HepG2 (cell line): ENCODE data around the gene HDGF. TPM values are rescaled to one million over a fixed set of nuclear protein-coding genes. Genes with fewer than 3 reads are reported as not detected.
A peak's percentile ranks its signal among the peaks of the same experiment; 100 is the strongest.

Experiments
- DDIT3 ChIP-seq: sonication (generic); formaldehyde crosslinking; IDR thresholded peaks from 2 replicates; pipeline ENCODE4 v1.4.0; 2020; ENCODE audit warnings: mild to moderate bottlenecking, missing genetic modification reagents
- HMGXB4 ChIP-seq, 2 experiments: sonication (generic) in 1 of 2; formaldehyde crosslinking in 1 of 2; IDR thresholded peaks; 2 replicates each; pipeline versions ENCODE4 v1.4.0 to v1.6.1; 2018 to 2020; ENCODE audit warnings: missing genetic modification reagents in 2 of 2, borderline replicate concordance in 1 of 2, low read depth in 1 of 2, mild to moderate bottlenecking in 1 of 2, missing biosample characterization in 1 of 2
- HOXA3 ChIP-seq: sonication (generic); formaldehyde crosslinking; IDR thresholded peaks from 2 replicates; pipeline ENCODE4 v1.5.0; 2020; ENCODE audit warnings: missing genetic modification reagents
- HOXA5 ChIP-seq: sonication (generic); formaldehyde crosslinking; IDR thresholded peaks from 2 replicates; pipeline ENCODE4 v1.4.0; 2020; ENCODE audit warnings: missing genetic modification reagents
- KDM5A ChIP-seq: fragments of 200-600 bp; sonication (generic); IDR thresholded peaks from 2 replicates; pipeline ENCODE4 v1.7.0; 2018; ENCODE audit warnings: antibody characterized with exemption, mild to moderate bottlenecking, low read length, borderline replicate concordance
- MTA1 ChIP-seq: sonication (generic); formaldehyde crosslinking; IDR thresholded peaks from 2 replicates; pipeline ENCODE4 v1.4.0; 2020; ENCODE audit warnings: missing genetic modification reagents, mild to moderate bottlenecking, borderline replicate concordance
- NONO ChIP-seq, 2 experiments: fragments of 450-650 bp in 1 of 2; sonication (generic) in 1 of 2; formaldehyde crosslinking in 1 of 2; IDR thresholded peaks in 1 of 2; conservative IDR thresholded peaks in 1 of 2; 2 replicates each; pipeline versions ENCODE4 v1.6.1 to v1.8.0; 2017 to 2022; ENCODE audit warnings: mild to moderate bottlenecking in 1 of 2, missing genetic modification reagents in 1 of 2, moderate library complexity in 1 of 2
- NR2C2 ChIP-seq: sonication (generic); formaldehyde crosslinking; IDR thresholded peaks from 2 replicates; pipeline ENCODE4 v1.4.0; 2020; ENCODE audit warnings: missing genetic modification reagents, mild to moderate bottlenecking, moderate library complexity, borderline replicate concordance
- RBM39 ChIP-seq: fragments of 200-400 bp; formaldehyde crosslinking; IDR thresholded peaks from one replicate; pipeline ENCODE4 v1.6.1; 2018; ENCODE audit warnings: antibody characterized with exemption, mild to moderate bottlenecking, low read depth, low read length; ENCODE audit not compliant: poor library complexity, severe bottlenecking
- SP4 ChIP-seq: sonication (generic); formaldehyde crosslinking; IDR thresholded peaks from 2 replicates; pipeline ENCODE4 v1.8.1; 2023; ENCODE audit warnings: mild to moderate bottlenecking, missing genetic modification reagents
- SSRP1 ChIP-seq: IDR thresholded peaks from 2 replicates; pipeline ENCODE4 v1.6.1; 2016; ENCODE audit warnings: control low read depth
- TEAD3 ChIP-seq: optimal IDR thresholded peaks from 2 replicates; pipeline ENCODE3; 2016; ENCODE audit warnings: borderline replicate concordance
- THAP11 ChIP-seq: IDR thresholded peaks from 2 replicates; pipeline ENCODE4 v1.6.1; 2016; ENCODE audit warnings: missing biosample characterization, missing genetic modification reagents
- ZC3H4 ChIP-seq: sonication (generic); formaldehyde crosslinking; IDR thresholded peaks from 2 replicates; pipeline ENCODE4 v1.4.0; 2020; ENCODE audit warnings: missing genetic modification reagents, borderline replicate concordance
- ZFY ChIP-seq: sonication (generic); formaldehyde crosslinking; IDR thresholded peaks from 2 replicates; pipeline ENCODE4 v1.4.0; 2020; ENCODE audit warnings: missing genetic modification reagents
- ZKSCAN8 ChIP-seq: IDR thresholded peaks from 2 replicates; pipeline ENCODE4 v1.6.1; 2016; ENCODE audit warnings: borderline replicate concordance, missing genetic modification reagents, missing compliant biosample characterization
- ZNF205 ChIP-seq: IDR thresholded peaks from 2 replicates; pipeline ENCODE4 v1.6.1; 2018; ENCODE audit warnings: missing biosample characterization, missing genetic modification reagents
- ZNF350 ChIP-seq: sonication (generic); formaldehyde crosslinking; IDR thresholded peaks from 2 replicates; pipeline ENCODE4 v1.4.0; 2020; ENCODE audit warnings: mild to moderate bottlenecking, low read depth, missing genetic modification reagents, borderline replicate concordance
- polyA plus RNA-seq, 8 experiments: library from polyadenylated mRNA; depleted of rRNA in 3 of 8; stranded (reverse) in 7 of 8; unstranded in 1 of 8; fragments of >200 nt; fragmentation: Illumina TruSeq in 4 of 8; extraction: Trizol in 4 of 8; gene quantifications; 2 replicates each; pipeline versions ENCODE4 v1.2.1 to v1.2.3, GENCODE V29; 2011 to 2016; ENCODE audit warnings: low read depth in 4 of 8, missing spikeins in 1 of 8, mixed read lengths in 1 of 8; ENCODE audit not compliant: insufficient read depth in 1 of 8
- total RNA-seq, 5 experiments: library from RNA; depleted of rRNA; stranded (reverse); fragments of >200 nt; fragmentation: Illumina TruSeq; extraction: Trizol; gene quantifications; 2 replicates each; pipeline ENCODE4 v1.2.3, GENCODE V29; 2016; ENCODE audit warnings: low read depth in 1 of 5
- TF ChIP-seq, protein P1 (sequence below): sonication (generic); formaldehyde crosslinking; conservative IDR thresholded peaks from 2 replicates; pipeline ENCODE4 v1.8.0; 2022; ENCODE audit warnings: missing genetic modification reagents
- TF ChIP-seq, protein P2 (sequence below): sonication (generic); formaldehyde crosslinking; IDR thresholded peaks from 2 replicates; pipeline ENCODE4 v1.4.0; 2020; ENCODE audit warnings: missing genetic modification reagents, borderline replicate concordance
- TF ChIP-seq, protein P3 (sequence below): conservative IDR thresholded peaks from 2 replicates; pipeline ENCODE4 v1.6.1; 2018; ENCODE audit warnings: missing genetic modification reagents

The HDGF gene
- total and polyA plus RNA-seq, 2 of the 13 experiments (the other 11 are each of a cell fraction or from before 2014, with no cell fraction given), result 156 to 196 TPM

DNA sequence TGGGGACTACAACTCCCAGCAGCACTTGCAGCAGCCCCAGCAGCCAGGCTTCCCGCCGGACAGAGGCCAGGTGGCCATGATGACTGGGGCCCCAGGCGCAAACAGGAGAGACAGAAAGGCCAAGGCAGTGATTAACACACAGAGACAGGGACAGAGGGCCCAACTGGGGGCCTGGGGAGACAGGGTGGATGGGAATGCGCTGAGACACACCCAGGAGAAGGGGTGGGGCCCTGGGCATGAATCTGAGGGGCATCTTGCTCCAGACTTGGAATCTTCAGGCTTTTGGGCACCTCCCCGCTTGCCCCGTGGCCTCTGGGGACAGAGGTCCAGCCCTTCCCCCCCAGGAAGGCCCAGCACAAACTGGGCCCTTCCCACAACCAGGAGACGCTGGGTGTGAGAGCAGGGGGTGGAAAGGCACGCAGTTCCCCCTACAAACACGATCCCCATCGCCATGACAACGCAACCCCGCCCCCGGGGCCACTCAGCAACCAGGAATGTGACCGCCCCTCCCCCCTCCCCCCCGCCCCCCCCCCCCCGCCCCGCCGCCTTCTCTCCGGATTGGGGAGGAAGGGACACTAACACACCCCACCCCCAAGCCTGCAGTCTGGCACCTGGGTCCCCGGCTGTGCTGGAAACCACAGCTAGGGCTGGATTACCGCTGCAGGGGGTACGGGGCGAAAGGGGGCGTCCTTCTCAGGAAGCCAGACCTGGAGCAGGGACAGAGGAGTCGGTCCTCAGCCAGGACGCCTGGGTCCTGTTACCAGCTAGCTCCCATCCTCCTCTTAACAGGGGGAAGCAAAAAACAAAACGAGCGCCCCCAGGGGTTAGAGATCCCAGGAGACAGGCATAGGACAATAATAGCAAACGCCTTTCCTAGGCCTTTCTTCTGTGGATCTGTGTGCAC lies 4.5 kb downstream of the HDGF start (continued):
- TF ChIP-seq, protein P1, sequence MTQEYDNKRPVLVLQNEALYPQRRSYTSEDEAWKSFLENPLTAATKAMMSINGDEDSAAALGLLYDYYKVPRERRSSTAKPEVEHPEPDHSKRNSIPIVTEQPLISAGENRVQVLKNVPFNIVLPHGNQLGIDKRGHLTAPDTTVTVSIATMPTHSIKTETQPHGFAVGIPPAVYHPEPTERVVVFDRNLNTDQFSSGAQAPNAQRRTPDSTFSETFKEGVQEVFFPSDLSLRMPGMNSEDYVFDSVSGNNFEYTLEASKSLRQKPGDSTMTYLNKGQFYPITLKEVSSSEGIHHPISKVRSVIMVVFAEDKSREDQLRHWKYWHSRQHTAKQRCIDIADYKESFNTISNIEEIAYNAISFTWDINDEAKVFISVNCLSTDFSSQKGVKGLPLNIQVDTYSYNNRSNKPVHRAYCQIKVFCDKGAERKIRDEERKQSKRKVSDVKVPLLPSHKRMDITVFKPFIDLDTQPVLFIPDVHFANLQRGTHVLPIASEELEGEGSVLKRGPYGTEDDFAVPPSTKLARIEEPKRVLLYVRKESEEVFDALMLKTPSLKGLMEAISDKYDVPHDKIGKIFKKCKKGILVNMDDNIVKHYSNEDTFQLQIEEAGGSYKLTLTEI (CRISPR knock-in tag), result no peak
- peak; percentile 98 for TF ChIP-seq THAP11 (CRISPR knock-in tag)
- peak; percentile 52; the same call in 1 of the 2 replicates for TF ChIP-seq SSRP1 (CRISPR knock-in tag)
- TF ChIP-seq HMGXB4 (CRISPR knock-in tag; IDR thresholded peaks at IDR 0.05; ENCODE audit: borderline replicate concordance in 1 of 2, low read depth in 1 of 2), result 0 out of 4 replicates have a peak, but pooled peaks of 1 of the 2 experiments have one; percentile 7
- TF ChIP-seq NONO (IDR thresholded peaks at IDR 0.05), result no peak
- peak; percentile 68 for TF ChIP-seq NONO (CRISPR knock-in tag; conservative IDR thresholded peaks at IDR 0.05)
- no peak for TF ChIP-seq NR2C2 (CRISPR knock-in tag)
- TF ChIP-seq TEAD3 (CRISPR knock-in tag), result peak; percentile 59
- TF ChIP-seq ZKSCAN8 (CRISPR knock-in tag), result 0 out of 2 replicates have a peak, but pooled peaks have one; percentile 47
- TF ChIP-seq MTA1 (CRISPR knock-in tag), result peak; percentile 33; the same call in 1 of the 2 replicates
- TF ChIP-seq ZC3H4 (CRISPR knock-in tag), result peak; percentile 78; the same call in 1 of the 2 replicates
- TF ChIP-seq ZNF205 (CRISPR knock-in tag), result no peak; the same call in 1 of the 2 replicates
- peak; percentile 66 for TF ChIP-seq RBM39
- peak; percentile 59; the same call in 1 of the 2 replicates for TF ChIP-seq ZNF350 (CRISPR knock-in tag)
- TF ChIP-seq ZFY, result peak; percentile 91
- TF ChIP-seq HOXA5, result 0 out of 2 replicates have a peak, but pooled peaks have one; percentile 16
- TF ChIP-seq, protein P2, sequence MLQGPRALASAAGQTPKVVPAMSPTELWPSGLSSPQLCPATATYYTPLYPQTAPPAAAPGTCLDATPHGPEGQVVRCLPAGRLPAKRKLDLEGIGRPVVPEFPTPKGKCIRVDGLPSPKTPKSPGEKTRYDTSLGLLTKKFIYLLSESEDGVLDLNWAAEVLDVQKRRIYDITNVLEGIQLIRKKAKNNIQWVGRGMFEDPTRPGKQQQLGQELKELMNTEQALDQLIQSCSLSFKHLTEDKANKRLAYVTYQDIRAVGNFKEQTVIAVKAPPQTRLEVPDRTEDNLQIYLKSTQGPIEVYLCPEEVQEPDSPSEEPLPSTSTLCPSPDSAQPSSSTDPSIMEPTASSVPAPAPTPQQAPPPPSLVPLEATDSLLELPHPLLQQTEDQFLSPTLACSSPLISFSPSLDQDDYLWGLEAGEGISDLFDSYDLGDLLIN (CRISPR knock-in tag), result no peak
- peak; percentile 27; the same call in 1 of the 2 replicates for TF ChIP-seq KDM5A
- peak; percentile 84 for TF ChIP-seq HOXA3 (CRISPR knock-in tag)
- TF ChIP-seq SP4 (CRISPR knock-in tag), result peak; percentile 16; the same call in 1 of the 2 replicates
- TF ChIP-seq, protein P3, sequence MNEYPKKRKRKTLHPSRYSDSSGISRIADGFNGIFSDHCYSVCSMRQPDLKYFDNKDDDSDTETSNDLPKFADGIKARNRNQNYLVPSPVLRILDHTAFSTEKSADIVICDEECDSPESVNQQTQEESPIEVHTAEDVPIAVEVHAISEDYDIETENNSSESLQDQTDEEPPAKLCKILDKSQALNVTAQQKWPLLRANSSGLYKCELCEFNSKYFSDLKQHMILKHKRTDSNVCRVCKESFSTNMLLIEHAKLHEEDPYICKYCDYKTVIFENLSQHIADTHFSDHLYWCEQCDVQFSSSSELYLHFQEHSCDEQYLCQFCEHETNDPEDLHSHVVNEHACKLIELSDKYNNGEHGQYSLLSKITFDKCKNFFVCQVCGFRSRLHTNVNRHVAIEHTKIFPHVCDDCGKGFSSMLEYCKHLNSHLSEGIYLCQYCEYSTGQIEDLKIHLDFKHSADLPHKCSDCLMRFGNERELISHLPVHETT (CRISPR knock-in tag), result 0 out of 2 replicates have a peak, but pooled peaks have one; percentile 38
- TF ChIP-seq DDIT3 (CRISPR knock-in tag), result no peak
